Measurements from ENCODE around the gene CACNB2.

CACNB2 gene

DNA sequence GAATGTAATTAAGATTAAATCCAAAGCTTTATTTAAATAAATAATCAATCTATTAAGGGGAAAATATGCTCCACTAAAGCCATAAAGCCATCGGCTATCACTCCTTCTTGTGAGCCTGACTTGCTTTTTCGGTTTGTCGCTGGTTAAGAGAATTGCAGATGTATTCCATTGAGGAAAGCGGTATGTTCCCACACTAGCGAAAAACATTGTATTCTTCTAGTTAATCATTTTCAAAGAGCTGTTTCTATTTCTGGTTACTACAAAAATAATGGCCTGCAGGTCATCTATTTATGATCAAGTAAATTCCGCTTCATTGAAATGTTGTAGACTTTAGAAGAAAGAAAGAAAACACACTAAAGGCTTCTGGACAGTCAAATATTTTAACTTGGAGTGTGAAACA, 173.4 kb downstream of the CACNB2 start:
- Histone ChIP-seq H3K36me3 (ENCODE audit: control insufficient read depth, insufficient read depth, low read length) (no peaks in the 10 kb centered on the region), H3K4me1 (ENCODE audit: control insufficient read depth, insufficient read depth, low read length) (no peaks in the 10 kb centered on the region), H3K9ac (ENCODE audit: low read depth, low read length) (no peak overlapping the region), H3K27ac (ENCODE audit: low read depth, low read length) (no peak overlapping the region), H3K4me3 (ENCODE audit: low read depth, low read length) (no peak overlapping the region), H3K27me3 (ENCODE audit: control insufficient read depth, insufficient read depth, low read length) (no peaks in the 10 kb centered on the region), H3K9me3 (ENCODE audit: control insufficient read depth, insufficient read depth, low read length) (no peaks in the 10 kb centered on the region)

GRCh38 chr10:18319628-18320027, 179.4 kb downstream of the CACNB2 start:
- H3K4me1 ChIP-seq (ENCODE audit: control insufficient read depth, insufficient read depth, low read length): no peaks in the 10 kb centered on the region
- H3K36me3 ChIP-seq (ENCODE audit: control insufficient read depth, insufficient read depth, low read length): no peaks in the 10 kb centered on the region
- H3K9ac ChIP-seq (ENCODE audit: low read depth, low read length): no peak overlapping the region
- no peaks in the 10 kb centered on the region for H3K9me3 ChIP-seq (ENCODE audit: control insufficient read depth, insufficient read depth, low read length)
- H3K4me3 ChIP-seq (ENCODE audit: low read depth, low read length): no peak overlapping the region
- no peak overlapping the region for H3K27ac ChIP-seq (ENCODE audit: low read depth, low read length)
- no peaks in the 10 kb centered on the region for H3K27me3 ChIP-seq (ENCODE audit: control insufficient read depth, insufficient read depth, low read length)

DNA sequence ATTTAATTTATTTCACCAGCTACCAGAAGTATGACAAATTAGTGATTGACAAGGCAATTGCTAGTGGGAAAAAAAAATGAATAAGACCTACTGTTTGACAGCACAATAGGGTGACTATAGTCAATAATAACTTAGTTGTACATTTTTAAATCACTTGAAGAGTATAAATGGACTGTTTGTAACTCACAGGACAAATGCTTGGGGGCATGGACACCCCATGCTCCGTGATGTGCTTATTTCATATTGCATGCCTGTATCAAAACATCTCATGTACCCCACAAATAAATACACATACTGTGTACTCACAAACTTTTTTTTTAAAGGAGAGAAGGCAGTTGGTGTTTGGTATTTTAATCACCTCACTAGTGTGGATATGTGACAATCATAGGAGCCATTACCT, 181.1 kb downstream of the CACNB2 start:
- H3K9ac ChIP-seq (ENCODE audit: low read depth, low read length): no peak overlapping the region
- no peak overlapping the region for H3K27ac ChIP-seq (ENCODE audit: low read depth, low read length)
- no peaks in the 10 kb centered on the region for H3K9me3 ChIP-seq (ENCODE audit: control insufficient read depth, insufficient read depth, low read length)
- no peaks in the 10 kb centered on the region for H3K4me1 ChIP-seq (ENCODE audit: control insufficient read depth, insufficient read depth, low read length)
- H3K36me3 ChIP-seq (ENCODE audit: control insufficient read depth, insufficient read depth, low read length): no peaks in the 10 kb centered on the region
- H3K4me3 ChIP-seq (ENCODE audit: low read depth, low read length): no peak overlapping the region
- H3K27me3 ChIP-seq (ENCODE audit: control insufficient read depth, insufficient read depth, low read length): no peaks in the 10 kb centered on the region

DNA sequence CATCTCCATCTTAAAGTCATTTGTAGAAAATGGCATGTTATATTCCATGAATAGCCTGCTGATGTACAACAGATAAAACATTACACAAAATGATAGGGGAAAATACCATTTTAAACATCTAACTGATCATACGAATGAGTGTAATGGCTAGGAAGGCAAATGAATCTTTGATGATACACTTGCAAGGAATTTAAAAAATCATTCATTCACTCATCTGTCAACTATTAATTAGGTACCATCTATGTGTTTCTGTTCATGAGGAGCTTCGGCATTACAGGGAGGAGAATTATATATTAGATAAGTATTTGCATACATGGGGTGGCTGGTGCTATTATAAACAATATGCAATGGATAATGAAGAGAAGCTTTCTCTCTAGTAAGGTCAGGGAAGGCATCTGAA, 183.7 kb downstream of the CACNB2 start:
- H3K27ac ChIP-seq (ENCODE audit: low read depth, low read length): no peak overlapping the region
- H3K4me3 ChIP-seq (ENCODE audit: low read depth, low read length): no peak overlapping the region
- no peaks in the 10 kb centered on the region for H3K9me3 ChIP-seq (ENCODE audit: control insufficient read depth, insufficient read depth, low read length)
- H3K9ac ChIP-seq (ENCODE audit: low read depth, low read length): no peak overlapping the region
- no peaks in the 10 kb centered on the region for H3K4me1 ChIP-seq (ENCODE audit: control insufficient read depth, insufficient read depth, low read length)
- no peaks in the 10 kb centered on the region for H3K36me3 ChIP-seq (ENCODE audit: control insufficient read depth, insufficient read depth, low read length)
- H3K27me3 ChIP-seq (ENCODE audit: control insufficient read depth, insufficient read depth, low read length): no peaks in the 10 kb centered on the region

DNA sequence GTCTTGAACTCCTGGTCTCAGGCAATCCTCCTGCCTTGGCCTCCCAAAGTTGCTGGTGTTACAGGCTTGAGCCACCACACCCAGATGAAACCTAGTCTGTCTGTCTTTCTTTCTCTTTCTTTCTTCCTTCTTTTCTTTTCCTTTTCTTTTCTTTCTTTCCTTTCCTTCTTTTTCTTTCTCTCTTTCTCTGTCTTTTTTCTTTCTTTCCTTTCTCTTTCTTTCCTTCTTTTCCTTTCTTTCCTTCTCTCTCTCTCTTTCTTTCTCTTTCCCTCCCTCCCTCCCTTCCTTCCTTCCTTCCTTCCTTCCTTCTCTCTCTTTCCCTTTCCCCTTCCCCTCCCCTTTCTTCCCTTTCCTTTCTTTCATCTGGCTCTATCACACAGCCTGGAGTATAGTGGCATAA, 185.2 kb downstream of the CACNB2 start:
- Histone ChIP-seq H3K27me3 (ENCODE audit: control insufficient read depth, insufficient read depth, low read length) (no peaks in the 10 kb centered on the region), H3K9me3 (ENCODE audit: control insufficient read depth, insufficient read depth, low read length) (no peaks in the 10 kb centered on the region), H3K27ac (ENCODE audit: low read depth, low read length) (no peak overlapping the region), H3K9ac (ENCODE audit: low read depth, low read length) (no peak overlapping the region), H3K4me3 (ENCODE audit: low read depth, low read length) (no peak overlapping the region), H3K4me1 (ENCODE audit: control insufficient read depth, insufficient read depth, low read length) (no peaks in the 10 kb centered on the region), H3K36me3 (ENCODE audit: control insufficient read depth, insufficient read depth, low read length) (no peaks in the 10 kb centered on the region)

- Histone ChIP-seq H3K4me3 (ENCODE audit: low read depth, low read length) (no peak overlapping the region), H3K9ac (ENCODE audit: low read depth, low read length) (no peak overlapping the region), H3K4me1 (ENCODE audit: control insufficient read depth, insufficient read depth, low read length) (no peaks in the 10 kb centered on the region), H3K27me3 (ENCODE audit: control insufficient read depth, insufficient read depth, low read length) (no peaks in the 10 kb centered on the region), H3K27ac (ENCODE audit: low read depth, low read length) (no peak overlapping the region), H3K9me3 (ENCODE audit: control insufficient read depth, insufficient read depth, low read length) (no peaks in the 10 kb centered on the region), H3K36me3 (ENCODE audit: control insufficient read depth, insufficient read depth, low read length) (no peaks in the 10 kb centered on the region)
These were observed 185.8 kb downstream of the CACNB2 start for GRCh38 chr10:18325889-18326531.

- Histone ChIP-seq H3K36me3 (ENCODE audit: control insufficient read depth, insufficient read depth, low read length) (no peaks in the 10 kb centered on the region), H3K27me3 (ENCODE audit: control insufficient read depth, insufficient read depth, low read length) (no peaks in the 10 kb centered on the region), H3K4me1 (ENCODE audit: control insufficient read depth, insufficient read depth, low read length) (no peaks in the 10 kb centered on the region), H3K9ac (ENCODE audit: low read depth, low read length) (no peak overlapping the region), H3K27ac (ENCODE audit: low read depth, low read length) (no peak overlapping the region), H3K9me3 (ENCODE audit: control insufficient read depth, insufficient read depth, low read length) (no peaks in the 10 kb centered on the region), H3K4me3 (ENCODE audit: low read depth, low read length) (no peak overlapping the region)
These were observed 188.7 kb downstream of the CACNB2 start for GRCh38 chr10:18328941-18329340.

DNA sequence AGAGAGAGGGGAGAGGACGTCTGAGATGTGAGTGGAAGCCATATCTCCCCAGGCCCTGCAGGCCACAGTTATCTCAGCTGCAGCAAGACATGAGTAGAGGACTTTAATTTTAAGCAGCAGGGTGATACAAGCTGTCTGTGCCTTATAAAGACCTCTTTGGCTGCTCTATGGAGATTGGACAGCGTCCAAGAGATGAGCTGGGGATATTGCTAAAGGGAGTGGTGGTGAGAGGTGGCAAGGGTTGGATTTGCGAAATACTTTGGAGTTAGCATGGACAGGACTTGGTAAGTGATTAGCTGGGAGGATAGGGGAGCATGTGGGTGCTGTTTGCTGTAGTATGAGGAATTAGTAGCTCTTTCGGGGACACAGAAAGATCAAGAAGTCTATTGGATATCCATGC, 191.8 kb downstream of the CACNB2 start:
- no peak overlapping the region for H3K27ac ChIP-seq (ENCODE audit: low read depth, low read length)
- H3K4me3 ChIP-seq (ENCODE audit: low read depth, low read length): no peak overlapping the region
- H3K4me1 ChIP-seq (ENCODE audit: control insufficient read depth, insufficient read depth, low read length): no peaks in the 10 kb centered on the region
- H3K9ac ChIP-seq (ENCODE audit: low read depth, low read length): no peak overlapping the region
- no peaks in the 10 kb centered on the region for H3K36me3 ChIP-seq (ENCODE audit: control insufficient read depth, insufficient read depth, low read length)
- no peaks in the 10 kb centered on the region for H3K27me3 ChIP-seq (ENCODE audit: control insufficient read depth, insufficient read depth, low read length)
- no peaks in the 10 kb centered on the region for H3K9me3 ChIP-seq (ENCODE audit: control insufficient read depth, insufficient read depth, low read length)

DNA sequence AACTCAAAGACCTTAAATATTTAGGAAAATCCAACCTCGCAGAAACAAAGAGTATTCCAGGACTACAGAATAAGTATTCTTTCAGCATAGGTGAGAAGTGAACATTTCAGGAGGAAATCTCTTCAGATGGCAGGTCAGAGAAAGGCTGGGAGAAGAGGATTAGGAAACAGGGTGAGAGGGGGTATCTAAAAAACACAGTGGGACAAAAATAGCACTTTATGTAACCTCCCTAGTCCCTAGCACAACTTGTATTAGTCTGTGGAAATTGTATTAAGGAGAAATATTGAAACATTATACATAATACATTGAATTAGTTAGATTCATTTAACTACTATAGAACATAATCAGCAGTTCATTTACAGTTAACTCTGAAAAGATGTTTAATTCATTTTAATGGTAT, 192.3 kb downstream of the CACNB2 start:
- H3K36me3 ChIP-seq (ENCODE audit: control insufficient read depth, insufficient read depth, low read length): no peaks in the 10 kb centered on the region
- no peaks in the 10 kb centered on the region for H3K27me3 ChIP-seq (ENCODE audit: control insufficient read depth, insufficient read depth, low read length)
- H3K27ac ChIP-seq (ENCODE audit: low read depth, low read length): no peak overlapping the region
- no peak overlapping the region for H3K4me3 ChIP-seq (ENCODE audit: low read depth, low read length)
- no peak overlapping the region for H3K9ac ChIP-seq (ENCODE audit: low read depth, low read length)
- H3K9me3 ChIP-seq (ENCODE audit: control insufficient read depth, insufficient read depth, low read length): no peaks in the 10 kb centered on the region
- H3K4me1 ChIP-seq (ENCODE audit: control insufficient read depth, insufficient read depth, low read length): no peaks in the 10 kb centered on the region

- no peaks in the 10 kb centered on the region for H3K27me3 ChIP-seq (ENCODE audit: control insufficient read depth, insufficient read depth, low read length)
- H3K27ac ChIP-seq (ENCODE audit: low read depth, low read length): no peak overlapping the region
- no peak overlapping the region for H3K4me3 ChIP-seq (ENCODE audit: low read depth, low read length)
- H3K9me3 ChIP-seq (ENCODE audit: control insufficient read depth, insufficient read depth, low read length): no peaks in the 10 kb centered on the region
- H3K4me1 ChIP-seq (ENCODE audit: control insufficient read depth, insufficient read depth, low read length): no peaks in the 10 kb centered on the region
- no peak overlapping the region for H3K9ac ChIP-seq (ENCODE audit: low read depth, low read length)
- no peaks in the 10 kb centered on the region for H3K36me3 ChIP-seq (ENCODE audit: control insufficient read depth, insufficient read depth, low read length)
These were observed 193.4 kb downstream of the CACNB2 start for GRCh38 chr10:18333621-18334020.

DNA sequence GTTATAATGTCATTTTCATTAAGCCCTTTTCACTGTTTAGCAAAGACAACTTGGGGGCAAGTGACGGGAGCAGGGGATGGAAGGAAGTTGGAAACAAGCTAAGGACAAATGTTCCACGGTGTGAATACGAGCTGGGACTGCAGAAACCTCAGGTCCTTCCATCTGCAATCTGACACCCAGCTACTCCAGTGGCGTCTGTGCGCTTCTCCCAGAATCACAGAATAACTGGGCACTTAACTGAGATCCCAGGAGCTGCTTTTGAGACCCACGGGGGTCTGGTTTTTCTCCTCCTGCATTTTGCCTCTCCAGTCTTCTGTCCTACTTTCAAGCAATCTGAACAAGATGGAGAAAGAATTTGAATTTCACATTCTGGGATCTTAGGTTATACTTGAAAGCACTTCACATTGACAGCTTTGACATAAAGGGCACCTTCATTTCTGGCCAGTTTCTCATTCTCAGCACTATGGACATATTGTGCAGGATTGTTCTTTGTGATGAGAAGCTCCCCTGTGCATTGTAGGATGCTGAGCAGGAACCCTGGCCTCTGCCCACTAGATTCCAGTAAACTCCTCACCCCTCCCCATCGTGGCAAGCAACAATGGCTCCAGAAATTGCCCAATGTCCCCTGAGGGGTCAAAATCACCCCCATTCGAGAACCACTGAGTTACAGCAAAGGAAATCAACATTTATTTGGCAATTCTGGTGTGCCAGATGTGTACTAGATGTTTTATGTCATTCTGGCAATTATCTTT, 194.1 kb downstream of the CACNB2 start:
- Histone ChIP-seq H3K27me3 (ENCODE audit: control insufficient read depth, insufficient read depth, low read length) (no peaks in the 10 kb centered on the region), H3K36me3 (ENCODE audit: control insufficient read depth, insufficient read depth, low read length) (no peaks in the 10 kb centered on the region), H3K9me3 (ENCODE audit: control insufficient read depth, insufficient read depth, low read length) (no peaks in the 10 kb centered on the region), H3K27ac (ENCODE audit: low read depth, low read length) (no peak overlapping the region), H3K4me1 (ENCODE audit: control insufficient read depth, insufficient read depth, low read length) (no peaks in the 10 kb centered on the region), H3K9ac (ENCODE audit: low read depth, low read length) (no peak overlapping the region), H3K4me3 (ENCODE audit: low read depth, low read length) (no peak overlapping the region)
